ENCODE data around the gene ATP2C2. TPM values are rescaled to one million over a fixed set of nuclear protein-coding genes. Genes with fewer than 3 reads are reported as not detected.

Gene ATP2C2
- polyA plus RNA-seq, 1 of the 3 experiments (the other 2 are of a cell fraction), result 0.33 TPM

DNA sequence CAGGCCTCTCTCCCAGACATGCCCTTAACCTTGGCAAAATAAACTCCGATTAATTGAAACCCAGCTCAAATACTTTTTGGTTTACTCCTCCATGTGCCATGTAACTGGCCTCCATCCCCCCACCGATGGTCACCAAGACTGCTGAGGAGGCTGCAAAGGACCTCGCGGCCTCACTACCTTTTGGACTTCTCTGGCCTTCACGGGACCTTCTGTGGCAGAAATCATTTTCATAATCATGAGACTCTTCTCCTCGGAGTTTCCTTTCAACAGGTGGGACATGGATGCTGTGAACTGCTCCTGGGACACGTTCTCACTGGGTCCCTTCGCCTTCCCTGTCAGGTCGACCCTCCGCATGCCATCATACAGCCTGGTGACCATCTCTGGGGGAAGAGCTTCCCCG, 127.2 kb downstream of the ATP2C2 start:
- ChIA-PET CTCF (interaction anchor here (1.0 to 3.0 kb wide), 3 partner anchors 12 to 433 kb away, joined by 3 to 27 read pairs (median 7); no protein-coding TSS in a partner anchor), POLR2A (no interaction called here)
- Histone ChIP-seq H3F3A (replicated peaks; ENCODE audit: insufficient read depth) (peaks cover 4% of the 10 kb centered on the region), H3K9me2 (no peaks in the 10 kb centered on the region), H3K4me3 (ENCODE audit: low read depth in 2 of 2, low read length in 1 of 2) (no peak overlapping the region), H3K27me3 (ENCODE audit: insufficient read depth) (no peaks in the 10 kb centered on the region), H4K20me1 (ENCODE audit: insufficient read depth) (no peaks in the 10 kb centered on the region), H2AFZ (ENCODE audit: low read depth) (no peak overlapping the region), H3K9ac (no peak overlapping the region), H3K4me1 (ENCODE audit: control insufficient read depth in 1 of 2, insufficient read depth in 2 of 2, low read depth in 1 of 2, low read length in 1 of 2) (no peaks in the 10 kb centered on the region), H3K9me3 (no peaks in the 10 kb centered on the region), H3K79me2 (ENCODE audit: insufficient read depth) (peaks cover 13% of the 10 kb centered on the region; the same call in 1 of the 2 replicates), H3K27ac (ENCODE audit: low read depth in 2 of 2, low read length in 1 of 2) (no peak overlapping the region), H3K4me2 (no peak overlapping the region), H3K36me3 (replicated peaks in 1 of 2; ENCODE audit: control insufficient read depth in 1 of 2, insufficient read depth in 2 of 2, low read length in 1 of 2) (peaks cover 50 to 76% of the 10 kb centered on the region in 2 experiments)
- DNase-seq, result no peak
- TF ChIP-seq POLR2AphosphoS5 (IDR thresholded peaks at IDR 0.05; ENCODE audit: low read depth, low read length) (no peak), FOSL2 (IDR thresholded peaks at IDR 0.05; ENCODE audit: borderline replicate concordance, low read depth) (no peak), MEF2A (IDR thresholded peaks at IDR 0.05; ENCODE audit: borderline replicate concordance, low read depth) (no peak), TCF12 (IDR thresholded peaks at IDR 0.05) (no peak), TEAD4 (IDR thresholded peaks at IDR 0.05; ENCODE audit: borderline replicate concordance, insufficient read depth) (no peak), NFIC (IDR thresholded peaks at IDR 0.05; ENCODE audit: borderline replicate concordance) (no peak), ELF1 (IDR thresholded peaks at IDR 0.05) (no peak), RCOR1 (IDR thresholded peaks at IDR 0.05; ENCODE audit: low read length) (no peak), FOXM1 (IDR thresholded peaks at IDR 0.05; ENCODE audit: low read depth) (no peak)
- TF ChIP-seq, protein P1, sequence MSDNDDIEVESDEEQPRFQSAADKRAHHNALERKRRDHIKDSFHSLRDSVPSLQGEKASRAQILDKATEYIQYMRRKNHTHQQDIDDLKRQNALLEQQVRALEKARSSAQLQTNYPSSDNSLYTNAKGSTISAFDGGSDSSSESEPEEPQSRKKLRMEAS (IDR thresholded peaks at IDR 0.05; ENCODE audit: low read depth), result no peak
- TF ChIP-seq, protein P2, sequence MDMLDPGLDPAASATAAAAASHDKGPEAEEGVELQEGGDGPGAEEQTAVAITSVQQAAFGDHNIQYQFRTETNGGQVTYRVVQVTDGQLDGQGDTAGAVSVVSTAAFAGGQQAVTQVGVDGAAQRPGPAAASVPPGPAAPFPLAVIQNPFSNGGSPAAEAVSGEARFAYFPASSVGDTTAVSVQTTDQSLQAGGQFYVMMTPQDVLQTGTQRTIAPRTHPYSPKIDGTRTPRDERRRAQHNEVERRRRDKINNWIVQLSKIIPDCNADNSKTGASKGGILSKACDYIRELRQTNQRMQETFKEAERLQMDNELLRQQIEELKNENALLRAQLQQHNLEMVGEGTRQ (IDR thresholded peaks at IDR 0.05; ENCODE audit: borderline replicate concordance, low read depth, low read length), result no peak
- TF ChIP-seq, protein P3, sequence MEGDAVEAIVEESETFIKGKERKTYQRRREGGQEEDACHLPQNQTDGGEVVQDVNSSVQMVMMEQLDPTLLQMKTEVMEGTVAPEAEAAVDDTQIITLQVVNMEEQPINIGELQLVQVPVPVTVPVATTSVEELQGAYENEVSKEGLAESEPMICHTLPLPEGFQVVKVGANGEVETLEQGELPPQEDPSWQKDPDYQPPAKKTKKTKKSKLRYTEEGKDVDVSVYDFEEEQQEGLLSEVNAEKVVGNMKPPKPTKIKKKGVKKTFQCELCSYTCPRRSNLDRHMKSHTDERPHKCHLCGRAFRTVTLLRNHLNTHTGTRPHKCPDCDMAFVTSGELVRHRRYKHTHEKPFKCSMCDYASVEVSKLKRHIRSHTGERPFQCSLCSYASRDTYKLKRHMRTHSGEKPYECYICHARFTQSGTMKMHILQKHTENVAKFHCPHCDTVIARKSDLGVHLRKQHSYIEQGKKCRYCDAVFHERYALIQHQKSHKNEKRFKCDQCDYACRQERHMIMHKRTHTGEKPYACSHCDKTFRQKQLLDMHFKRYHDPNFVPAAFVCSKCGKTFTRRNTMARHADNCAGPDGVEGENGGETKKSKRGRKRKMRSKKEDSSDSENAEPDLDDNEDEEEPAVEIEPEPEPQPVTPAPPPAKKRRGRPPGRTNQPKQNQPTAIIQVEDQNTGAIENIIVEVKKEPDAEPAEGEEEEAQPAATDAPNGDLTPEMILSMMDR (IDR thresholded peaks at IDR 0.05), result no peak
- WGBS (ENCODE audit: low lambda C conversion rate), result 96% methylated on average over 8 of the region's 11 CpGs

DNA sequence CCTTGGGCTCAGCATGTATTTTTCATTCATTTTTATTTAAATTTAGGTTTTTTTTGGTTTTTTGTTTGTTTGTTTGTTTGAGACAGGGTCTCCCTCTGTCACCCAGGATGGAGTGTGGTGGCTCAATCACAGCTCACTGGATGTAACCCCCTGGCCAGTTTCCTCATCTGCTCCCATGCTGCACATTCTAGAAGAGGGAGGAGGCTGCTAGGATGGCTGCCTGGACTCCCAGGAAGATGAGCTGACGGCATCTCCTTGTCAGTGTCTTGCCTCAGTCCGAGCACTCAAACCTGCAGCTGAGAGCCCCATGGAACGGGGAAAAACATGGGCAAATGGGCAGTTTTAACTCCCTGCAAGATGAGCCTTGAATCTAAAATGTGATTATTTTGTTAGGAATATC, 128.7 kb downstream of the ATP2C2 start:
- Histone ChIP-seq H3K4me3 (ENCODE audit: low read depth in 2 of 2, low read length in 1 of 2) (no peak overlapping the region), H4K20me1 (ENCODE audit: insufficient read depth) (no peaks in the 10 kb centered on the region), H3K36me3 (replicated peaks in 1 of 2; ENCODE audit: control insufficient read depth in 1 of 2, insufficient read depth in 2 of 2, low read length in 1 of 2) (peaks cover 47 to 68% of the 10 kb centered on the region in 2 experiments), H2AFZ (ENCODE audit: low read depth) (no peak overlapping the region), H3K27ac (ENCODE audit: low read depth in 2 of 2, low read length in 1 of 2) (no peak overlapping the region), H3F3A (replicated peaks; ENCODE audit: insufficient read depth) (peaks cover 1% of the 10 kb centered on the region), H3K4me1 (ENCODE audit: control insufficient read depth in 1 of 2, insufficient read depth in 2 of 2, low read depth in 1 of 2, low read length in 1 of 2) (no peaks in the 10 kb centered on the region; a peak in 1 of 4 replicates), H3K79me2 (ENCODE audit: insufficient read depth) (peaks cover 24% of the 10 kb centered on the region; the same call in 1 of the 2 replicates), H3K9me3 (no peaks in the 10 kb centered on the region), H3K27me3 (ENCODE audit: insufficient read depth) (no peaks in the 10 kb centered on the region), H3K4me2 (no peak overlapping the region), H3K9ac (no peak overlapping the region), H3K9me2 (no peaks in the 10 kb centered on the region)
- 100% methylated on average over 2 of the region's 3 CpGs for WGBS (ENCODE audit: low lambda C conversion rate)
- ChIA-PET POLR2A (no interaction called here), CTCF (interaction anchor here (0.7 to 2.3 kb wide), 5 partner anchors 9 to 241 kb away, joined by 3 to 13 read pairs (median 6); no protein-coding TSS in a partner anchor)
- no peak for DNase-seq
- TF ChIP-seq RCOR1 (IDR thresholded peaks at IDR 0.05; ENCODE audit: low read length), result no peak
- no peak for TF ChIP-seq RXRA (IDR thresholded peaks at IDR 0.05; ENCODE audit: borderline replicate concordance, low read depth)
- TF ChIP-seq, protein P4, sequence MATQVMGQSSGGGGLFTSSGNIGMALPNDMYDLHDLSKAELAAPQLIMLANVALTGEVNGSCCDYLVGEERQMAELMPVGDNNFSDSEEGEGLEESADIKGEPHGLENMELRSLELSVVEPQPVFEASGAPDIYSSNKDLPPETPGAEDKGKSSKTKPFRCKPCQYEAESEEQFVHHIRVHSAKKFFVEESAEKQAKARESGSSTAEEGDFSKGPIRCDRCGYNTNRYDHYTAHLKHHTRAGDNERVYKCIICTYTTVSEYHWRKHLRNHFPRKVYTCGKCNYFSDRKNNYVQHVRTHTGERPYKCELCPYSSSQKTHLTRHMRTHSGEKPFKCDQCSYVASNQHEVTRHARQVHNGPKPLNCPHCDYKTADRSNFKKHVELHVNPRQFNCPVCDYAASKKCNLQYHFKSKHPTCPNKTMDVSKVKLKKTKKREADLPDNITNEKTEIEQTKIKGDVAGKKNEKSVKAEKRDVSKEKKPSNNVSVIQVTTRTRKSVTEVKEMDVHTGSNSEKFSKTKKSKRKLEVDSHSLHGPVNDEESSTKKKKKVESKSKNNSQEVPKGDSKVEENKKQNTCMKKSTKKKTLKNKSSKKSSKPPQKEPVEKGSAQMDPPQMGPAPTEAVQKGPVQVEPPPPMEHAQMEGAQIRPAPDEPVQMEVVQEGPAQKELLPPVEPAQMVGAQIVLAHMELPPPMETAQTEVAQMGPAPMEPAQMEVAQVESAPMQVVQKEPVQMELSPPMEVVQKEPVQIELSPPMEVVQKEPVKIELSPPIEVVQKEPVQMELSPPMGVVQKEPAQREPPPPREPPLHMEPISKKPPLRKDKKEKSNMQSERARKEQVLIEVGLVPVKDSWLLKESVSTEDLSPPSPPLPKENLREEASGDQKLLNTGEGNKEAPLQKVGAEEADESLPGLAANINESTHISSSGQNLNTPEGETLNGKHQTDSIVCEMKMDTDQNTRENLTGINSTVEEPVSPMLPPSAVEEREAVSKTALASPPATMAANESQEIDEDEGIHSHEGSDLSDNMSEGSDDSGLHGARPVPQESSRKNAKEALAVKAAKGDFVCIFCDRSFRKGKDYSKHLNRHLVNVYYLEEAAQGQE (IDR thresholded peaks at IDR 0.05; ENCODE audit: low read depth, low read length), result no peak
- TF ChIP-seq, protein P5, sequence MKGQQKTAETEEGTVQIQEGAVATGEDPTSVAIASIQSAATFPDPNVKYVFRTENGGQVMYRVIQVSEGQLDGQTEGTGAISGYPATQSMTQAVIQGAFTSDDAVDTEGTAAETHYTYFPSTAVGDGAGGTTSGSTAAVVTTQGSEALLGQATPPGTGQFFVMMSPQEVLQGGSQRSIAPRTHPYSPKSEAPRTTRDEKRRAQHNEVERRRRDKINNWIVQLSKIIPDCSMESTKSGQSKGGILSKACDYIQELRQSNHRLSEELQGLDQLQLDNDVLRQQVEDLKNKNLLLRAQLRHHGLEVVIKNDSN (IDR thresholded peaks at IDR 0.05; ENCODE audit: borderline replicate concordance, low read depth), result no peak
- no peak for TF ChIP-seq YY1 (IDR thresholded peaks at IDR 0.05; ENCODE audit: low read depth)
- TF ChIP-seq, protein P2 (IDR thresholded peaks at IDR 0.05; ENCODE audit: borderline replicate concordance, low read depth, low read length), result no peak
- TF ChIP-seq TEAD4 (IDR thresholded peaks at IDR 0.05; ENCODE audit: borderline replicate concordance, insufficient read depth), result no peak

Data from SK-N-SH (cell line).